Measurements from ENCODE around the gene MRPL38.
A peak's percentile ranks its signal among the peaks of the same experiment; 100 is the strongest.

Gene MRPL38

GRCh38 chr17:75904749-75905521 lies at the start of gene MRPL38:
Gene MRPL38 (minus strand): TSS chr17:75904884. CDS start chr17:75904875, 9 bp downstream.
- peak; percentile 89 for DNase-seq (ENCODE audit: low read depth)

- peak; percentile 48 for DNase-seq (ENCODE audit: low read depth)
Observed at GRCh38 chr17:75950855-75951554, 46.3 kb upstream of the MRPL38 start.

GRCh38 chr17:75950421-75950820 lies 45.7 kb upstream of the MRPL38 start:
- no peak for DNase-seq (ENCODE audit: low read depth)

- DNase-seq (ENCODE audit: low read depth), result no peak
Observed at GRCh38 chr17:75945211-75945610, 40.5 kb upstream of the MRPL38 start.

GRCh38 chr17:75943491-75943890 lies 38.8 kb upstream of the MRPL38 start:
- DNase-seq (ENCODE audit: low read depth), result no peak

GRCh38 chr17:75942473-75942872 lies 37.8 kb upstream of the MRPL38 start:
- no peak for DNase-seq (ENCODE audit: low read depth)

- DNase-seq (ENCODE audit: low read depth), result no peak
Observed at GRCh38 chr17:75941442-75941819, 36.7 kb upstream of the MRPL38 start.

GRCh38 chr17:75940727-75941441 lies 36.2 kb upstream of the MRPL38 start, which contains the start of gene FBF1:
Gene FBF1 (minus strand): TSS chr17:75941042. CDS start chr17:75938149, 2,893 bp downstream.
- peak; percentile 75 for DNase-seq (ENCODE audit: low read depth)

- DNase-seq (ENCODE audit: low read depth), result no peak
Observed at GRCh38 chr17:75937652-75938051, 33.0 kb upstream of the MRPL38 start.

- no peak for DNase-seq (ENCODE audit: low read depth)
Observed at GRCh38 chr17:75933808-75934207, 29.1 kb upstream of the MRPL38 start.

GRCh38 chr17:75932852-75933251 lies 28.2 kb upstream of the MRPL38 start:
- no peak for DNase-seq (ENCODE audit: low read depth)

- no peak for DNase-seq (ENCODE audit: low read depth)
Observed at GRCh38 chr17:75931062-75931461, 26.4 kb upstream of the MRPL38 start.

- DNase-seq (ENCODE audit: low read depth), result no peak
Observed at GRCh38 chr17:75927286-75927922, 22.7 kb upstream of the MRPL38 start.

- DNase-seq (ENCODE audit: low read depth), result no peak
Observed at GRCh38 chr17:75926456-75926855, 21.8 kb upstream of the MRPL38 start.

- DNase-seq (ENCODE audit: low read depth), result no peak
Observed at GRCh38 chr17:75925912-75926311, 21.2 kb upstream of the MRPL38 start.

GRCh38 chr17:75925103-75925502 lies 20.4 kb upstream of the MRPL38 start:
- no peak for DNase-seq (ENCODE audit: low read depth)

- DNase-seq (ENCODE audit: low read depth), result no peak
Observed at GRCh38 chr17:75922963-75923874, 18.5 kb upstream of the MRPL38 start.

- no peak for DNase-seq (ENCODE audit: low read depth)
Observed at GRCh38 chr17:75922173-75922961, 17.7 kb upstream of the MRPL38 start.

- no peak for DNase-seq (ENCODE audit: low read depth)
Observed at GRCh38 chr17:75921596-75921995, 16.9 kb upstream of the MRPL38 start.

- DNase-seq (ENCODE audit: low read depth), result no peak
Observed at GRCh38 chr17:75920045-75920560, 15.4 kb upstream of the MRPL38 start.

Measured in CMK (cell line).